Neural progenitor cell (in vitro differentiated cells): ENCODE data around the gene NUP88. TPM values are rescaled to one million over a fixed set of nuclear protein-coding genes. Genes with fewer than 3 reads are reported as not detected.

ENCODE experiments used
- DNase-seq: peaks from one replicate; pipeline ENCODE4 v3.0.0-alpha.2; 2016; ENCODE audit warnings: low spot score
- H2AFZ ChIP-seq: fragments of 200-600 bp; sonication (generic); replicated peaks from 2 replicates; pipeline ENCODE4 v1.6.1; 2016; ENCODE audit warnings: antibody characterized with exemption
- H3F3A ChIP-seq: fragments of 200-600 bp; sonication (generic); 2 replicates; pipeline ENCODE4 v1.6.1; 2016; ENCODE audit warnings: antibody characterized with exemption, low read depth
- H3K27ac ChIP-seq: fragments of 200-600 bp; sonication (generic); 2 replicates; pipeline ENCODE4 v1.5.1; 2016; ENCODE audit warnings: mild to moderate bottlenecking
- H3K27me3 ChIP-seq: fragments of 200-600 bp; sonication (generic); 2 replicates; pipeline ENCODE4 v1.6.1; 2016; ENCODE audit warnings: mild to moderate bottlenecking, moderate library complexity
- H3K36me3 ChIP-seq: fragments of 200-600 bp; sonication (generic); 2 replicates; pipeline ENCODE4 v1.5.1; 2016
- H3K4me1 ChIP-seq: fragments of 200-600 bp; sonication (generic); 2 replicates; pipeline ENCODE4 v1.6.1; 2016; ENCODE audit warnings: mixed run types
- H3K4me2 ChIP-seq: fragments of 200-600 bp; sonication (generic); 2 replicates; pipeline ENCODE4 v1.6.1; 2016
- H3K4me3 ChIP-seq: fragments of 200-600 bp; sonication (generic); 2 replicates; pipeline ENCODE4 v1.5.1; 2016
- H3K79me2 ChIP-seq: fragments of 200-600 bp; sonication (generic); 2 replicates; pipeline ENCODE4 v1.6.1; 2016; ENCODE audit warnings: low read depth
- H3K9ac ChIP-seq: fragments of 200-600 bp; sonication (generic); 2 replicates; pipeline ENCODE4 v1.6.1; 2016
- H3K9me3 ChIP-seq: fragments of 200-600 bp; sonication (generic); 2 replicates; pipeline ENCODE4 v1.5.1; 2016; ENCODE audit warnings: low read depth
- H4K20me1 ChIP-seq: fragments of 200-600 bp; sonication (generic); 2 replicates; pipeline ENCODE4 v1.6.1; 2016; ENCODE audit warnings: low read depth
- H3K27ac Mint-ChIP-seq: 3 replicates; pipeline ENCODE4 v1.8.0; 2021; ENCODE audit warnings: mixed read lengths
- H3K27me3 Mint-ChIP-seq: 2 replicates; pipeline ENCODE4 v1.8.0; 2022; ENCODE audit warnings: low read depth, mild to moderate bottlenecking, inconsistent platforms, moderate library complexity, mixed read lengths; ENCODE audit not compliant: insufficient read depth
- H3K36me3 Mint-ChIP-seq: 3 replicates; pipeline ENCODE4 v1.8.0; 2021; ENCODE audit warnings: mixed read lengths
- H3K4me1 Mint-ChIP-seq: 3 replicates; pipeline ENCODE4 v1.8.0; 2021; ENCODE audit warnings: mixed read lengths
- H3K4me3 Mint-ChIP-seq: 3 replicates; pipeline ENCODE4 v1.8.0; 2021; ENCODE audit warnings: mild to moderate bottlenecking, moderate library complexity, mixed read lengths
- H3K9me3 Mint-ChIP-seq: 3 replicates; pipeline ENCODE4 v1.8.0; 2020; ENCODE audit warnings: mixed read lengths
- CTCF ChIP-seq: fragments of 200-600 bp; sonication (generic); IDR thresholded peaks from 2 replicates; pipeline ENCODE4 v1.5.1; 2017; ENCODE audit warnings: antibody characterized with exemption, mild to moderate bottlenecking
- EZH2 ChIP-seq: fragments of 200-600 bp; sonication (generic); IDR thresholded peaks from 2 replicates; pipeline ENCODE4 v1.6.1; 2017; ENCODE audit warnings: antibody characterized with exemption, mild to moderate bottlenecking, moderate library complexity
- EZH2phosphoT487 ChIP-seq: fragments of 200-600 bp; sonication (generic); IDR thresholded peaks from 2 replicates; pipeline ENCODE4 v1.6.1; 2017; ENCODE audit warnings: antibody characterized with exemption
- total RNA-seq: library from RNA; depleted of rRNA; stranded (reverse); fragments of >200 nt; gene quantifications from 2 replicates; pipeline ENCODE4 v1.2.3, GENCODE V29; 2015; ENCODE audit warnings: low replicate concordance

The NUP88 gene
- total RNA-seq, 1 donor from 2014 or later: 135 TPM

GRCh38 chr17:5410594-5411272, 8.7 kb downstream of the NUP88 start:
- no peaks in the 10 kb centered on the region for H3K27me3 ChIP-seq
- H3K4me3 ChIP-seq: no peak overlapping the region
- no peaks in the 10 kb centered on the region for H3K4me1 ChIP-seq
- H2AFZ ChIP-seq: no peak overlapping the region
- H3K4me2 ChIP-seq: no peak overlapping the region
- TF ChIP-seq EZH2: no peak
- no peak for TF ChIP-seq CTCF
- no peak for TF ChIP-seq EZH2phosphoT487
- Mint-ChIP-seq H3K27me3 (no peaks in the 10 kb centered on the region), H3K9me3 (no peaks in the 10 kb centered on the region), H3K27ac (no peak overlapping the region), H3K4me1 (no peaks in the 10 kb centered on the region), H3K36me3 (peaks cover 29% of the 10 kb centered on the region), H3K4me3 (no peak overlapping the region)
- DNase-seq: no peak
- peaks cover 28% of the 10 kb centered on the region for H3K36me3 ChIP-seq
- no peak overlapping the region for H3K9ac ChIP-seq
- no peaks in the 10 kb centered on the region for H3F3A ChIP-seq
- H3K27ac ChIP-seq: no peak overlapping the region
- no peaks in the 10 kb centered on the region for H3K9me3 ChIP-seq
- H3K79me2 ChIP-seq: peaks cover 25% of the 10 kb centered on the region
- H4K20me1 ChIP-seq: peaks cover 3% of the 10 kb centered on the region

GRCh38 chr17:5408186-5408585, 11.3 kb downstream of the NUP88 start:
- no peak for TF ChIP-seq EZH2
- no peak for TF ChIP-seq CTCF
- TF ChIP-seq EZH2phosphoT487: no peak
- Mint-ChIP-seq H3K36me3 (peaks cover 27% of the 10 kb centered on the region), H3K4me1 (no peaks in the 10 kb centered on the region), H3K27ac (no peak overlapping the region), H3K4me3 (no peak overlapping the region), H3K9me3 (no peaks in the 10 kb centered on the region), H3K27me3 (no peaks in the 10 kb centered on the region)
- no peaks in the 10 kb centered on the region for H3K4me1 ChIP-seq
- no peaks in the 10 kb centered on the region for H3F3A ChIP-seq
- DNase-seq: no peak
- no peak overlapping the region for H3K4me3 ChIP-seq
- H3K9ac ChIP-seq: no peak overlapping the region
- peaks cover 32% of the 10 kb centered on the region for H3K36me3 ChIP-seq
- no peak overlapping the region for H2AFZ ChIP-seq
- peaks cover 3% of the 10 kb centered on the region for H4K20me1 ChIP-seq
- no peak overlapping the region for H3K27ac ChIP-seq
- H3K9me3 ChIP-seq: no peaks in the 10 kb centered on the region
- peaks cover 13% of the 10 kb centered on the region for H3K79me2 ChIP-seq
- no peak overlapping the region for H3K4me2 ChIP-seq
- H3K27me3 ChIP-seq: no peaks in the 10 kb centered on the region

- Histone ChIP-seq H4K20me1 (no peaks in the 10 kb centered on the region), H3K9ac (no peak overlapping the region), H3K27ac (no peak overlapping the region), H3K27me3 (no peaks in the 10 kb centered on the region), H3K36me3 (peaks cover 33% of the 10 kb centered on the region), H3K4me1 (no peaks in the 10 kb centered on the region), H3K79me2 (no peaks in the 10 kb centered on the region), H3K4me2 (no peak overlapping the region), H3F3A (no peaks in the 10 kb centered on the region), H3K4me3 (no peak overlapping the region), H2AFZ (no peak overlapping the region), H3K9me3 (no peaks in the 10 kb centered on the region)
- DNase-seq: no peak
- H3K4me1 Mint-ChIP-seq: no peaks in the 10 kb centered on the region
- no peaks in the 10 kb centered on the region for H3K9me3 Mint-ChIP-seq
- no peaks in the 10 kb centered on the region for H3K27me3 Mint-ChIP-seq
- H3K36me3 Mint-ChIP-seq: peaks cover 18% of the 10 kb centered on the region
- TF ChIP-seq EZH2: no peak
- TF ChIP-seq CTCF: no peak
- TF ChIP-seq EZH2phosphoT487: no peak
- H3K4me3 Mint-ChIP-seq: no peak overlapping the region
- no peak overlapping the region for H3K27ac Mint-ChIP-seq
Observed at GRCh38 chr17:5405400-5405799, 14.1 kb downstream of the NUP88 start.
